Stomach (tissue), 19 donors: Measurements from ENCODE around the gene SLC2A4RG. TPM values are rescaled to one million over a fixed set of nuclear protein-coding genes. Genes with fewer than 3 reads are reported as not detected.

Source experiments
- DNase-seq, 2 donors: peaks; one replicate each; pipeline versions ENCODE4 v3.0.0 to v3.0.0-alpha.2; 2013 to 2019
- H3K27ac ChIP-seq, 5 donors: fragments of 200-600 bp in 4 of 5; sonication (generic) in 4 of 5; one replicate each; pipeline ENCODE4 v1.5.1; 2013 to 2019; ENCODE audit warnings: mild to moderate bottlenecking in 1 of 5, moderate library complexity in 1 of 5
- H3K27me3 ChIP-seq, 3 donors: fragments of 200-600 bp; sonication (generic); one replicate each; pipeline ENCODE4 v1.5.1; 2017 to 2019; ENCODE audit warnings: mixed run types in 1 of 3
- H3K36me3 ChIP-seq, 4 donors: fragments of 200-600 bp; sonication (generic); 1 replicate in 3 of 4; 2 replicates in 1 of 4; pipeline ENCODE4 v1.5.1; 2016 to 2019
- H3K4me1 ChIP-seq, 4 donors: fragments of 200-600 bp; sonication (generic); one replicate each; pipeline ENCODE4 v1.5.1; 2016 to 2019
- H3K4me3 ChIP-seq, 4 donors: fragments of 200-600 bp; sonication (generic) in 3 of 4; one replicate each; pipeline ENCODE4 v1.5.1; 2016 to 2019; ENCODE audit warnings: mild to moderate bottlenecking in 1 of 4
- H3K9me3 ChIP-seq, 4 donors: fragments of 200-600 bp; sonication (generic); one replicate each; pipeline ENCODE4 v1.5.1; 2016 to 2019
- CTCF ChIP-seq, 7 experiments: fragments of 450-650 bp in 4 of 7; fragments of 200-600 bp in 3 of 7; sonication (generic) in 3 of 7; IDR thresholded peaks; one replicate each; pipeline ENCODE4 v1.5.1; 2016 to 2019; ENCODE audit warnings: antibody characterized with exemption in 7 of 7, control low read depth in 2 of 7, mild to moderate bottlenecking in 1 of 7
- EP300 ChIP-seq: sonication (generic); formaldehyde crosslinking; IDR thresholded peaks from one replicate; pipeline ENCODE4 v1.6.1; 2017; ENCODE audit warnings: antibody characterized with exemption
- POLR2A ChIP-seq, 4 donors: fragments of 450-650 bp; IDR thresholded peaks; one replicate each; pipeline ENCODE4 v1.6.1; 2016; ENCODE audit warnings: antibody characterized with exemption in 4 of 4, control low read depth in 2 of 4, mild to moderate bottlenecking in 1 of 4, moderate library complexity in 1 of 4
- POLR2AphosphoS5 ChIP-seq, 3 donors: sonication (generic); formaldehyde crosslinking; IDR thresholded peaks; one replicate each; pipeline ENCODE4 v1.6.1; 2016; ENCODE audit warnings: antibody characterized with exemption in 3 of 3
- WGBS, 5 donors: extraction: QIAGEN DNeasy Blood & Tissue Kit in 3 of 5; methylation state at CpG; one replicate each; pipeline versions ENCODE4 v1.1.5 to v1.1.7; 2013 to 2018; 5-methylcytosine and 5-hydroxymethylcytosine counted together
- intact Hi-C: fragments of 100-400 bp; cut with DNase I; formaldehyde crosslinking; loops from one replicate; pipeline ENCODE4 v1.15.1; 2023; ENCODE audit warnings: low total_unique reads
- long read RNA-seq, 10 donors: transcript quantifications; one replicate each; lab custom pipeline, GENCODE V29; 2026
- polyA plus RNA-seq, 3 donors: library from polyadenylated mRNA; stranded (reverse); fragments of 200-250 nt; gene quantifications; one replicate each; pipeline ENCODE4 v1.2.3, GENCODE V29; 2013
- total RNA-seq, 5 donors: library from RNA; depleted of rRNA; stranded (reverse); fragments of >200 nt; gene quantifications; one replicate each; pipeline versions ENCODE4 v1.1.0 to v1.2.3, GENCODE V29; 2014 to 2016
- donor health status: healthy with polysubstance abuse.
- donor health status: Bipolar disorder and iron deficiency.
- donor health status: healthy.

Gene SLC2A4RG
- total RNA-seq (10 to 100 TPM in 3 of 5 donors, 1 to 10 TPM in 2; 7.1 to 60.5 (median 25.9) TPM), polyA plus RNA-seq (10 to 100 TPM; 40.1 to 76.9 (median 57.4) TPM)
- long read RNA-seq, donor 1, transcript SLC2A4RG-201 (8 exons, 1,731 nt): major isoform, 6 of 12 reads
- long read RNA-seq, donor 1, partial matches to known transcripts: 5 of 12 reads
- long read RNA-seq, donor 1, other reads (novel, unspliced or antisense): 0 of 12 reads
- long read RNA-seq, donor 2, transcript SLC2A4RG-201 (8 exons, 1,731 nt): major isoform, 11 of 19 reads
- long read RNA-seq, donor 2, partial matches to known transcripts: 8 of 19 reads
- long read RNA-seq, donor 2, other reads (novel, unspliced or antisense): 0 of 19 reads
- long read RNA-seq, donor 3, transcript SLC2A4RG-201 (8 exons, 1,731 nt): major isoform, 7 of 15 reads
- long read RNA-seq, donor 3, partial matches to known transcripts: 7 of 15 reads
- long read RNA-seq, donor 3, other reads (novel, unspliced or antisense): 0 of 15 reads
- long read RNA-seq, donor 4: 0 reads
- long read RNA-seq, donor 5, transcript SLC2A4RG-201 (8 exons, 1,731 nt): major isoform, 10 of 33 reads
- long read RNA-seq, donor 5, partial matches to known transcripts: 23 of 33 reads
- long read RNA-seq, donor 5, other reads (novel, unspliced or antisense): 0 of 33 reads
- long read RNA-seq, donor 6, transcript SLC2A4RG-201 (8 exons, 1,731 nt): major isoform, 15 of 34 reads
- long read RNA-seq, donor 6, partial matches to known transcripts: 18 of 34 reads
- long read RNA-seq, donor 6, other reads (novel, unspliced or antisense): 0 of 34 reads
- long read RNA-seq, donor 7, transcript SLC2A4RG-201 (8 exons, 1,731 nt): major isoform, 11 of 23 reads
- long read RNA-seq, donor 7, partial matches to known transcripts: 11 of 23 reads
- long read RNA-seq, donor 7, other reads (novel, unspliced or antisense): 0 of 23 reads
- long read RNA-seq, donor 8, transcript SLC2A4RG-201 (8 exons, 1,731 nt): major isoform, 8 of 14 reads
- long read RNA-seq, donor 8, partial matches to known transcripts: 5 of 14 reads
- long read RNA-seq, donor 8, other reads (novel, unspliced or antisense): 0 of 14 reads
- long read RNA-seq, donor 9, partial matches to known transcripts: 0 of 1 reads
- long read RNA-seq, donor 9, other reads (novel, unspliced or antisense): 0 of 1 reads
- long read RNA-seq, donor 10, transcript SLC2A4RG-201 (8 exons, 1,731 nt): major isoform, 5 of 5 reads
- long read RNA-seq, donor 10, partial matches to known transcripts: 0 of 5 reads
- long read RNA-seq, donor 10, other reads (novel, unspliced or antisense): 0 of 5 reads

- H3K4me1 ChIP-seq: peaks cover 43 to 67% (median 59%) of the 10 kb centered on the region in 4 donors
- WGBS, 5 donors: 1 to 5% (median 4%) methylated on average over 10 to 132 of the region's 136 CpGs
- peaks cover 21 to 47% (median 44%) of the 10 kb centered on the region in 4 donors for H3K36me3 ChIP-seq
- peaks cover 0 to 6% (median 0%) of the 10 kb centered on the region in 3 donors for H3K27me3 ChIP-seq
- intact Hi-C loops: no loop called here
- DNase-seq: peak; percentile 84 to 95
- no peaks in the 10 kb centered on the region for H3K9me3 ChIP-seq
- peak within 1 kb of the TSS; percentile 65 to 85 (median 68) for H3K4me3 ChIP-seq
- no peak for TF ChIP-seq POLR2AphosphoS5 (IDR thresholded peaks at IDR 0.05)
- TF ChIP-seq EP300: no peak
- TF ChIP-seq POLR2A (IDR thresholded peaks at IDR 0.05): no peak
- TF ChIP-seq CTCF (IDR thresholded peaks at IDR 0.05): no peak
- H3K27ac ChIP-seq: peak within 1 kb of the TSS; percentile 84 to 97 (median 93)
Observed at GRCh38 chr20:63739130-63740069, at the start of gene SLC2A4RG. Gene SLC2A4RG (plus strand): TSS chr20:63739776. CDS start chr20:63739913, 137 bp downstream.

GRCh38 chr20:63690003-63690897, 49.3 kb upstream of the SLC2A4RG start:
- peaks cover 32 to 72% (median 47%) of the 10 kb centered on the region in 4 donors for H3K4me1 ChIP-seq
- TF ChIP-seq POLR2AphosphoS5 (IDR thresholded peaks at IDR 0.05): no peak
- peaks cover 14 to 41% (median 18%) of the 10 kb centered on the region in 4 donors for H3K36me3 ChIP-seq
- intact Hi-C loops: no loop called here
- H3K27ac ChIP-seq: peak overlapping the region in 2 of 5 donors; percentile 26 to 83
- H3K9me3 ChIP-seq: no peaks in the 10 kb centered on the region
- 85 to 94% (median 91%) methylated on average over 13 to 40 of the region's 40 CpGs for WGBS, 5 donors
- H3K4me3 ChIP-seq: no peak overlapping the region
- DNase-seq: no peak
- H3K27me3 ChIP-seq: no peaks in the 10 kb centered on the region

- Histone ChIP-seq H3K27me3 (no peaks in the 10 kb centered on the region), H3K4me3 (no peak overlapping the region), H3K9me3 (no peaks in the 10 kb centered on the region), H3K4me1 (peaks cover 26 to 72% (median 46%) of the 10 kb centered on the region in 4 donors), H3K27ac (peak overlapping the region in 3 of 5 donors; percentile 10 to 56 (median 29)), H3K36me3 (peaks cover 16 to 45% (median 23%) of the 10 kb centered on the region in 4 donors)
- DNase-seq: peak in 1 of 2 donors; percentile 30
- intact Hi-C loops: no loop called here
- TF ChIP-seq POLR2A (IDR thresholded peaks at IDR 0.05) (no peak), EP300 (no peak), CTCF (IDR thresholded peaks at IDR 0.05) (no peak), POLR2AphosphoS5 (IDR thresholded peaks at IDR 0.05) (no peak)
- 68 to 77% (median 70%) methylated on average over 14 to 24 of the region's 24 CpGs for WGBS, 5 donors
Observed at GRCh38 chr20:63690898-63691710, 48.5 kb upstream of the SLC2A4RG start.
